ENCODE data around the gene RAB30.
"Not testable (repeated sequence)": the region's sequence is repeated elsewhere in the genome, so short reads cannot be mapped to it uniquely, and the experiment has no call there.

DNA sequence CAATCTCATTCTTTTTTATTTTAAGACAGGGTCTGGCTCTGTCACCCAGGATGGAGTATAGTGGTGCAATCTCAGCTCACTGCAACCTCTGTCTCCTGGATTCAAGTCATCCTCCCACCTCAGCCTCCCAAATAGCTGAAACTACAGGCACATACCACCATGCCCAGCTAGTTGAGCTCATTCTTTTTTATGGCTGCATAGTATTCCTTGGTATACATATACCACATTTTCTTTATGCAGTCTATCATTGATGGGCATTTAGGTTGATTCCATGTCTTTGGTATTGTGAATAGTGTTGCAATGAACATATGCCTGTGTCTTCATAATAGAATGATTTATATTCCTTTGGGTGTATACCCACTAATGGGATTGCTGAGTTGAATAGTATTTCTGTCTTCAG is 109.7 kb downstream of the RAB30 start:
- not testable (repeated sequence) for TF ChIP-seq CTCF, POLR2A, EP300, POLR2AphosphoS5 (IDR thresholded peaks at IDR 0.05)

All from suprapubic skin (tissue), 4 donors.